AG09309 (cell line): Measurements from ENCODE around the gene LRRC8A.

ENCODE experiments used
- DNase-seq: peaks from one replicate; pipeline ENCODE4 v3.0.0-alpha.2; 2010; ENCODE audit warnings: low read depth
- H3K4me3 ChIP-seq: 2 replicates; pipeline ENCODE4 v1.5.1; 2011; ENCODE audit warnings: mild to moderate bottlenecking, low read depth, low read length, moderate library complexity; ENCODE audit not compliant: control insufficient read depth
- TF ChIP-seq, protein P1 (sequence below): IDR thresholded peaks from 2 replicates; pipeline ENCODE4 v1.5.1; 2011; ENCODE audit warnings: mild to moderate bottlenecking, low read depth, low read length, inconsistent platforms; ENCODE audit not compliant: insufficient read depth, control insufficient read depth; ENCODE audit errors: missing control alignments

Gene LRRC8A

DNA sequence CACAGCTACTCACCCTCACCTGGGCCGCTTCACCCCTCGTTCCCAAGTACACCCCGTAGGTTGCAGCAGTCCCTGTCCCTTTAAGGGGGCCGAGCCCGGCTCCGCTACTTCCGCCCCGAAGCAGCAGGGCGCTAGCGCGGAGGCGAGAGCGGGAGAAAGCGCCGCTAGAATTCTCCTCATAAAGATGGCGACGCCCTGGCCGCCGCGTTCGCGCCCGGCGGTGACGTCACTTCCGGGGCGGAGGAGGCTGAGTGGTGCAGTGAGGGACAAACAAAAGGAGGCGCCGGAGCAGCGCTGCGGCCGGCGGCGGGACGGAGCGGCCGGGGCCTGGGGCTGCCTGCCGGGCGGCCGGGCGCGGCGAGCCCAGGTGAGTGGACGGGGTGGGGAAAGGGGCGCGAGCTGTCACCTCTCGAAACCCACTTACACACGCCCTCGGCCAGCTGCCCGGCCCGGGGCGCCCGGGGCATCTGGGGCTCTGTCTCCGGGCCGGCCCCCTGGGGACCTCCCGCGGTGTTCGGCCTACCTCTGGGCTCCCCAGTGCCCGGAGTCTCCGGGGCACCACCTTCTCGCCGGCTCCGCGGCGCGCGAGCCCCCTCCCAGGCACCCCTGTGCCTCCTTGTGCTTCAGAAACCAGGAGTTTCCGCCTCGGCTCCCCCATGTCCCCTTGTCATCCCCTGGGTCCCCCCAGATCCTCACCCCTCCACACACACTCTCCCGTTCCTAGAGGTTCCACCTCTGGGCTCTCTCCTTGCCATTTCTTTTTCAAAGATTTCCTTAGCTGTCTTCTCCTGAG, at the start of gene LRRC8A, which contains the start of gene KYAT1:
LRRC8A (plus strand) TSS at position 250 of the 793 bp plus-strand sequence. CDS start 25,032 bp downstream, outside the sequence.
KYAT1 (minus strand) TSS at position 67 of the 793 bp plus-strand sequence. CDS start 36,545 bp downstream, outside the sequence.
- DNase-seq = peak; percentile 59
- H3K4me3 ChIP-seq = peak within 1 kb of the TSS; percentile 64
- TF ChIP-seq, protein P1, sequence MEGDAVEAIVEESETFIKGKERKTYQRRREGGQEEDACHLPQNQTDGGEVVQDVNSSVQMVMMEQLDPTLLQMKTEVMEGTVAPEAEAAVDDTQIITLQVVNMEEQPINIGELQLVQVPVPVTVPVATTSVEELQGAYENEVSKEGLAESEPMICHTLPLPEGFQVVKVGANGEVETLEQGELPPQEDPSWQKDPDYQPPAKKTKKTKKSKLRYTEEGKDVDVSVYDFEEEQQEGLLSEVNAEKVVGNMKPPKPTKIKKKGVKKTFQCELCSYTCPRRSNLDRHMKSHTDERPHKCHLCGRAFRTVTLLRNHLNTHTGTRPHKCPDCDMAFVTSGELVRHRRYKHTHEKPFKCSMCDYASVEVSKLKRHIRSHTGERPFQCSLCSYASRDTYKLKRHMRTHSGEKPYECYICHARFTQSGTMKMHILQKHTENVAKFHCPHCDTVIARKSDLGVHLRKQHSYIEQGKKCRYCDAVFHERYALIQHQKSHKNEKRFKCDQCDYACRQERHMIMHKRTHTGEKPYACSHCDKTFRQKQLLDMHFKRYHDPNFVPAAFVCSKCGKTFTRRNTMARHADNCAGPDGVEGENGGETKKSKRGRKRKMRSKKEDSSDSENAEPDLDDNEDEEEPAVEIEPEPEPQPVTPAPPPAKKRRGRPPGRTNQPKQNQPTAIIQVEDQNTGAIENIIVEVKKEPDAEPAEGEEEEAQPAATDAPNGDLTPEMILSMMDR = no peak

DNA sequence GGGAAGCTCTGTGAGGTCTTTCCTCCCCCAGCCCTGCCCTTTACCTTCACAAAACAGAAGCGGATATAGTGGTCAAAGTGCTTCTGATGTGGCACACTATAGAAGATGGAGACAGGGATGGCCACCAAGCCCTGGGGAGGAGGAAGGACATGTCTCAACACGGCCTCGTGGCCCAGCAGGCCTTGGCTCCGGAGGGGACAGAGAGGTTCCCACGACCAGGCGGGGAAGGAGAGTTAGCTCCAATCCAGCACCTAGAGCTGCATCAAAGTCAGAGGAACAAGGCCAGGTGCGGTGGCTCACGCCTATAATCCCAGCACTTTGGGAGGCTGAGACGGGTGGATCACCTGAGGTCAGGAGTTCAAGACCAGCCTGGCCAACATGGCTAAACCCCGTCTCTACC, 48.2 kb upstream of the LRRC8A start:
- TF ChIP-seq, protein P1 = no peak
- H3K4me3 ChIP-seq = no peak overlapping the region
- no peak for DNase-seq

DNA sequence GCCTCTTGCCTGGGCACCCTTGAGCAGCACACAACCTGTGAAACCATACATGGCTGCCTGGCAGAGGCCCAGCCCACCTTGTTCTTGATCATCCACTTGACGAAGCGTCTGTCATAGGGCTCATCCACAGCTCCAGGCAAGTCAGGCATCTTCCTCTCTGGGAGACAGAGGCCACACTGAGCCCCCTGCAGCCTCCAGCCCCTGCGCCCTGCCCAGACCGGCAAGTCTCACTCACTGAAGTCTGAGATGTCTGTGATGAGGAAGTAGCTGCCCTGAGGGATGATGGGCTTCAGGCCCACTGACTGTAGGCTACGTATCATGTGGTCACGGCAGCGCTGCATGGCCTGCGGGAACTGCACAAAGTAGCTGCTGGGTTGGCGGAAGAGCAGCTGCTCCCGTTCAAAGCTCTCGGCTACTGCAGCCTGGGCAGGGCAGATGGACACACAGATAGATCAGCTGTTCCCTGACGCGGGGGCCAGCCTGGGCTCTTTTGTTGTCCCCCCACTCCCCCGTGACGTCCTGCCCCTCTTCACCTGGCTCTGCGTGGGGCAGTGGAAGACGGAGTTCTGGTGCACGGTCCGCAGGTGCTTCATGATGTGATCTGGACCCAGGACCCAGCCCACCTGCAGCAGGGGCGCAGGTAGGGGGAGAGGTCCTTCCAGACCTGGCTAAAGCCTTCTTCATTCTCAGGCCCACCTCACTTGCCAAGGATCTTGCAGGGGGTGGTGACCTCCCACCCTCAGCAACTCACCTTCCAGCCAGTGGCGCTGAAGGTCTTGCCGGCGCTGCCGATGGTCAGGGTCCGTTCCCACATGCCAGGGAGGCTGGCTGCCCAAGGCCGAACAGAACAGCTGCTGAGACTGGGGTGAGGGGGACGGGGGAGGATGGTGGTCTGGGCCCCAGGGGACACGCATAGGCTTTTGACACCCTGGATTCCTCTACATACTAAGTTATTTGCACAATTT, 46.4 kb upstream of the LRRC8A start:
- no peak overlapping the region for H3K4me3 ChIP-seq
- DNase-seq = no peak
- TF ChIP-seq, protein P1 = no peak

DNA sequence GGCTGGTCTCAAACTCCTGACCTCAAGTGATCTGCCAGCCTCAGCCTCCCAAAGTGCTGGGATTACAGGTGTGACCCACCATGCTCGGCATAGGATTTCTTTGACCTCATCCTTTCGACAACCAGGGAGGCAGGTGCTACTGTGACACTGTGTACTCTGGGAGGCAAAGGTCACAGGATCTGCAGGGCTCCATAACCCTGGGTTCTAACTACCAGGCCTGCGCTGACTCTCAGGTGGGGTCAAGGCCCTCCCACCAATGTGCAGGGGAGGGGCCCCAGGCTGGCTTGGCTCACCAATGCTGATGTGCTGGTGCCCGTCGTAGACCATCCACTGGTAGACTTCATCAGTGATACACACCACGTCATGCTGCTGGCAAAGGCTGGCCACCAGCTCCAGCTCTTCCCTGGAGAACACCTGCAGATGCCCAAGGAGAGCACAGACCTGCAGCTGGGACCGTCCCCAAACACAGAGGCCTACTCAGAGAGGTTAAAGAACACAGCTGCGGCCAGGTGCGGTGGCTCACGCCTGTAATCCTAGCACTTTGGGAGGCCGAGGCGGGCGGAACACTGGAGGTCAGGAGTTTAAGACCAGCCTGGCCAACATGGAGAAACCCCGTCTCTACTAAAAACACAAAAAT, 45.3 kb upstream of the LRRC8A start:
- no peak overlapping the region for H3K4me3 ChIP-seq
- no peak for DNase-seq
- TF ChIP-seq, protein P1 = no peak

DNA sequence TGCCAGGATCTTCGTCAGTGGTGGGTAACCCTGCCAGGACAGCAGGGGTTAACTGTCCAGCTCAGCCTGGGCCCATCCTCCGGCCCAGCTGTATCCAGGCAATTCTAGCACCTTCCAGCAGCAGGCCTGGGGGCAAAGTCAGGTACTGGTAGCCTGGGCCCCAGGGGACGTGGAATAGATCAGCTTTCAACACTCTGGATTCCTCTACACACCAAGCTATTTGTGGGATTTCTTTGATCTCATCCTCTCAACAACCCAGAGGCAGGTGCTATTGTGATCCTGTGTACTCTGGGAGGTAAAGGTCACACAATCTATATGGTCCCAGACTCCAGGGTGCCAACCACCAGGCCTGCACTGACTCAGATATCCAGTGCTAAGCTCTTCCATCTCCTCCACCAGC, 43.6 kb upstream of the LRRC8A start:
- TF ChIP-seq, protein P1 = no peak
- DNase-seq = no peak
- no peak overlapping the region for H3K4me3 ChIP-seq

DNA sequence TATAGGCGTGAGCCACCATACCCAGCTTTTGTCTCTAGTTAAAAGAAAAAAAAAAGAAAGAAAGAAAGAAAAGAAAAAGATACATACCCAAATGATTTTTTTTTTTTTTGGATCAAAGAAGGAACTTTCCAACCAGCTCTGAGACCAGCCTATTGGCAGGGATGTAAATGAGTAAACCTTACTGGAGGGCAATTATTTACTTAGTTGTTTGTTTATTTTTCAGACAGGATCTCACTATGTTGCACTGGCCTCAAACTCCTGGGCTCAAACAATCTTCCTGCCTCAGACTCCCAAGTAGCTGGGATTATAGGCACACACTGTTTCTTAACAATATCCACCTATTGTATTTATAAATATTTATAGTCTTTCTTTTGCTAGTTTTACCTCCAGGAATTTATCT, 41.4 kb upstream of the LRRC8A start:
- no peak overlapping the region for H3K4me3 ChIP-seq
- TF ChIP-seq, protein P1 = no peak
- DNase-seq = no peak
